HG03103 (cell line): ENCODE measurements around the gene L3MBTL2.
A peak's percentile ranks its signal among the peaks of the same experiment; 100 is the strongest.

Source experiments
- ATAC-seq: cut with Tn5 transposase; IDR thresholded peaks from one replicate; pipeline ENCODE4 v1.9.1; 2021; ENCODE audit warnings: low read depth; ENCODE audit not compliant: unreplicated experiment

The L3MBTL2 gene

DNA sequence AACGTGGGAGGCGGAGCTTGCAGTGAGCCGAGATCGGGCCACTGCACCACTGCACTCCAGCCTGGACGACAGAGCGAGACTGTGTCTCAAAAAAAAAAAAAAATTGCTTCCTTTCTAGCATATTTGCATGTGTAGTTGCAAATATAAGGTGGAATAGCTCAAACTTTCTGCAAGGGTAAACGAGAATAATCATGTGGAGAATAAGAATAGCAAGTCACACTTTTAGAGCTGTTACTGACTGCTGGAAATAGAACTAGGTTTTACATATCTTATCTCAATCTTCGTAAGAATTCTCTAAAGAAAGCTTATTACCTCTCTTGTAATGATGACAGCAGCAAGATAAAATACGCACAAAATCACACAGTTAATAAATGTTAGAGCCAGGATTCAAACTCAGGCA, 1.6 kb downstream of the L3MBTL2 start:
- no peak for ATAC-seq

DNA sequence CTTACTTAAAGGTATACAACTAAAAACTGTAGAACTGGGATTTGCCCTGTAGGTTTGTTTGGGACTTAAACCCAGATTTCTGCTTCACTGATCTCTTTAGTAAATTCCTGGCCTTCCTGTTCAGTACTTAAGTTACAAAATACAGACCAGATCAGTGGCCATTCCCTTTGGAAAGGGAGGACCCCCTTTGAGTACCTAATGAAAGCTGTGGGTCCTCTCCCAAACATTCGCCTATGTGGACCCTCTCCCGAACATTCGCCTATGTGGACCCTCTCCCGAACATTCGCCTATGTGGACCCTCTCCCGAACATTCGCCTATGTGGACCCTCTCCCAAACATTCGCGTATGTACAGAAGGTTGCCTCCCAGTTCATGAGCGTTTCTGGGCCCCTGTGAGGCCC, 10.3 kb downstream of the L3MBTL2 start:
- ATAC-seq = no peak

DNA sequence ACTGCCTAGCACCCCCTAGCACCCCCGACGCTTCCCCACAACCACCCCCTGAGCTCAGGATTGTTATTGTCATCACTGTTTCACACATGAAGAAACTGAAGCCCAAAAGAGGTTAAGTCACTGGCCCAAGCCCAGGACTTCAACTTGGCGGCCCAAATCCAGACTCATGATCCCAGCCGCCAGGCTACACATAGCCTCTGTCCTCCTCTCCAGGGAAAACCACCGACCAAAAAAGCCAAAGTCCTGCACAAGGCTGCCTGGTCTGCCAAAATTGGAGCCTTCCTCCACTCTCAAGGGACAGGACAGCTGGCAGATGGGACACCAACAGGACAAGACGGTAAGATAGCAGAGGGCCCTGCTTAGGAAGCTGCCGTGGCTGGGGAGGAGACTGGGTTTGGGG, 10.8 kb downstream of the L3MBTL2 start:
- no peak for ATAC-seq

DNA sequence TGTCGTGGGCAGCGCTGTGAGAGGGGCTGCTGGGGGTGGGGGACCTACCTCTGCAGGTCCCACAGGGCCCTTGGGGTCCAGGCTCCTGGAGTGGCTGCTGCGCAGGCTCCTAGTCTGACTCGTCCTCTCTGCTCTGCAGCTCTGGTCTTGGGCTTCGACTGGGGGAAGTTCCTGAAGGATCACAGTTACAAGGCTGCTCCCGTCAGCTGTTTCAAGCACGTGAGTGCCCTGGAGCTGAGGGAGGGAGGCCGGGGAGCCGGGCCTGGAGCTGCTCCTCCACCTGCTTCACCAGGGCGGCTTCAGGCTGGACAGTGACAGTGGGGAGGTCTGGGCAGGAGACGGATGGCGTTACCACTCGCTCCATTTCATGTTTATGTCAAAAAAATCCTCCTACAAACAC, 11.9 kb downstream of the L3MBTL2 start:
- no peak for ATAC-seq

DNA sequence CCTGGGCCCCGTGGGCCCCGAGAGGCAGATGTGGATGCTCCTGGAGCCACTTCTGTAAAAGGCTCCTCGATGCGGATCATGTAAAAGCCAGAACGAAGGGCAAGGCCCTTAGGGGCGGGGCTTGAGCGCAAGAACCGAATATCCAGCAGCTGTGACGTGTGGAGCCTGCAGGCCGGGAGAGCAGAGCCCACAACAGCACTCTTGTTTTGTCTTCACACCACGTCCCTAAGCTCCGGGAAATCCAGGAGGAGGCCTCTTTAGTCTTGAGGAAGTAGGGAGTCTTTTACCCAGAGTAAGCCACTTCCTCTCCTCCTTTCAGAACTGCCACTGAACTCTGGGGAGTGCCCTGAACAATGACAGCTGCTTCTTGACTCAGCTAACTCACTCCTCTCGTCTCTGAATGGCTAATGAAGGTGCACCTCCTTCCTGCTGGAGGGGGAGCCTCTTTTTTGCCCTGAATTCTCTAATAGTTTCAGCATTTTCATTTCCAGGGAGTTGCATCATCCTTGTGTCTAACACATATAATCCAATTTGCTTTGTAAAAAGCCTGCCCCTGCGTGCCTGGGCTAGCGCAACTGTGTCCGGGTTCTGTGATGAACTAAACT, 12.5 kb downstream of the L3MBTL2 start:
- ATAC-seq = no peak

DNA sequence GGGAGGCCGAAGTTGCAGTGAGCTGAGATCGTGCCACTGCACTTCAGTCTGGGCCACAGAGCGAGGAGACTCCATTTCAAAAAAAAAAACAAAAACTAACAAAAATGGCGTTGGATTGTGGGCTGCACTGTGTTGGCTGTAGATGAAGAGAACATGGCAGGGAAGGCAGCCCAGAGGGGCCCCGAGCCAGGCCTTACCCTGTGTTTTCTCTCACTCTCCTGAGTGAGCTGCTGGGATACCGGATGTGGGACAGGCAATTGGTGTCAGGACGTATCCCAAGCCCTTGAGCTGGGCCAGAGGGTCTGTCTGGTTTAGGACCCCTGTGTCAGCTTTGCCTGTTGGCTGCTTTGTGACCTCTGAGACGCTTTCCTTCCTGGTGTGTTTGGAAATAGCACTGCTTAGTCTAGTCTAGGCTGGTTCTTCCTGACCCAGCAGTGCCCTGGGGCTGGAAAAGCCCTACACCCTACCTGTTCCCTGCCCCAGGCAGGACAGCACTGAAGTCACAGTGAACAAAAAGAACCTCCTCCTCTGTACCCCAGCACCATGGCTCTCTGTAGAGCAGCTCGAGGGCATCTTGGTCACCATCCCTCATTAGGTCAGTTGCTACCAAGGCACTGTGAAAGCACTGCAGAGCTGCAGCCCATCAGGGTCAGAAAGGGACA, 17.9 kb downstream of the L3MBTL2 start:
- no peak for ATAC-seq

DNA sequence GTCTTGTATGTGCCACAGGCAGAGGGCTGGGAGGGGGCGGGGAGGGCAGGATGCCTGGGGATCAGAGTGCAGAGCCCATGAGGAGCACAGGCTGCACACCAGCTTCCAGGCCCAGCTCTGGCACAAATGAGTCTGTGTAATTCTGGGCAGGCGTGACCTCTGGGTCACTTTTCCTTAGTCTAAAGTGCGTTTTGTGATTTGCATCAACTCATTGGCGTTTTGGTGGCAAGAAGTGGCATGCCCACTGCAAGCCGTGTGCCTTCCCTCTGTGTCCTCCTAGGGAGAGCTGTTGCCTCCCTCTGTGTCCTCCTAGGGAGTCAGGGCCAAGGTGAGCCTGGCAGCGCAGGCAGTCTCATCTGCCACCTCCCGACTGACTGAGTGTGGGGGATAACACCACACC, 18.4 kb downstream of the L3MBTL2 start:
- ATAC-seq = no peak

DNA sequence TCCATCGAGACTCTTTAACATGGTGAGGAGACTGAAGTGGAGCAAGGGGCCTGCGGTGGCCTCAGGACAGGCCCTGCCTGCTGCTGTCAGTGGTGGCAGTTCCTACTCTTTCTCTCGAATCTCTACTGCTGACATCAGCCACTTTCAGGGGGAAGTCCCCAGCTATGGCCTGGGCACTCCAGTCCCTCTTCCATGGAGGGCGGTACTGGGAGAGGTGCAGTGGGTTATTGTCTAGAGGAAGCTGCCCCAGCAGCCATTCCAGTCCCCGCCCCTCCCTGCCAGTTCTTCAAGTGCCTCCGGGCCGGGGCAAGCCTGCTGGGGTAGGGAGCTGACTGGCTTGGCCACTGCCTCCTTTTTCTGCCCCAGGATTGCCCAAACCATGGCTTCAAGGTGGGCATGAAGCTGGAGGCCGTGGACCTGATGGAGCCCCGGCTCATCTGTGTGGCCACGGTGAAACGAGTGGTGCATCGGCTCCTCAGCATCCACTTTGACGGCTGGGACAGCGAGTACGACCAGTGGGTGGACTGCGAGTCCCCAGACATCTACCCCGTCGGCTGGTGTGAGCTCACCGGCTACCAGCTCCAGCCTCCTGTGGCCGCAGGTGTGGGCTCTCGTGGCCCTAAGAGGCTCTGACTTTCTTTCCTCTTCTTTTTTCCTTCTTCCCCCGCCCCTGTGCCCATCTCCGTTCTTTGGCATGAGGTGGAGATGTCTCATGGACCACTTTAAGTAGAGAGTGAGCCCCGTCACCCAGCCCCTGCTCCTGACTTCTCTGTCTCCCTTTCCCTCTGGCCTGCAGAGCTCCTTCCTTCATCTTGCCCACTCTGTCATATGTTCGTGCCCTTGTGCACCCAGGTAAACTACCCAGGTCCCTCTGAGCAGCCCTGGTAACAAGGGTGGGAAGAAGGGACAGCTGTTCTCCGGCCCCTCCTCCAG, 21.9 kb downstream of the L3MBTL2 start:
- ATAC-seq = no peak

DNA sequence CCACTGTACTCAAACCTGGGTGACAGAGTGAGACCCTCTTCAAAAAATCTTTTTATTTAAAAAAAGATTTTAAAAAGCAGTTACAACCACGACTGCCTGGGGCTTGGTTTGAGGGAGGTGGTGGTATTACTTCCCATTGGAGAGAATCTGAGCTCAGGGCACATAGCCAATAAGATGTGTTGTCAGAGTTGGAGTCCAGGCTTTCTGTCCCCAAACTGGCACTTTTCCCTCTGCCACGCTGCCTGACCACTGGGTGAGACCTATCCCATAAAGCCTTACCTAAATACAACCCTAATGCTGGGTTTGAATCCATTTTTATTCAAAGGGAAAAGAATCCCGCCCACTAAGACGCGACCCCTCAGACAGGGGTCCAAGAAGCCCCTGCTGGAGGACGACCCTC, 24.1 kb downstream of the L3MBTL2 start:
- no peak for ATAC-seq

DNA sequence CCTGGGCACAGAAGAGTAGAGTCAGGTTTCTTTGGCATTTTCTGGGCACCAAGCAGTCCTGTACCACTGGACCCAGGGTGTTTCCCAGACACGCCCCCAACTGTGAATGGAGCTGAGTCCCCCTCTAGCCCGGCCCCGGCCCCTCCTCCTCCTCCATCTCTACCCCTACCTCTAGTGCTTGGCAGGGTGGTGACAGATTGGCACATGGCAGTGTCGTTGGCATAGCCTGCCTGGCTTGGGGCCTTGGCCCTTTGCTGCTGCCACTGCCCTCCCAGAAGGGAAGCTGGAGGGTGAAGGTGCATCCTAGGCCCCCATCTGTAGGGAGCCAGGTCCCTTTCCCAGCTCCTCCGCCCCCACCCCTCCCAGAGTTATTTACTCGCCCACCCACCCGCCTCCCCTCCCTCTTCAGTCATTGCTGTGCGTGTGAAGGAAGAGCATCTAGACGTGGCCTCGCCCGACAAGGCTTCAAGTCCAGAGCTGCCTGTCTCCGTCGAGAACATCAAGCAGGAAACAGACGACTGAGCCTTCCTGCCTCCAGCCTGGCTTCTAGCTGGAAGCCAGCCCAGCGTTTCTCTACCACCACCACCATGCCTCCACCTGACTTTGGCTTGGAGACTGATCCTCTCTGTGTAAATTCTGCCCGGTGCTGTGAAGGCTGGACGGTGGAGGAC, 24.8 kb downstream of the L3MBTL2 start:
- ATAC-seq = no peak

DNA sequence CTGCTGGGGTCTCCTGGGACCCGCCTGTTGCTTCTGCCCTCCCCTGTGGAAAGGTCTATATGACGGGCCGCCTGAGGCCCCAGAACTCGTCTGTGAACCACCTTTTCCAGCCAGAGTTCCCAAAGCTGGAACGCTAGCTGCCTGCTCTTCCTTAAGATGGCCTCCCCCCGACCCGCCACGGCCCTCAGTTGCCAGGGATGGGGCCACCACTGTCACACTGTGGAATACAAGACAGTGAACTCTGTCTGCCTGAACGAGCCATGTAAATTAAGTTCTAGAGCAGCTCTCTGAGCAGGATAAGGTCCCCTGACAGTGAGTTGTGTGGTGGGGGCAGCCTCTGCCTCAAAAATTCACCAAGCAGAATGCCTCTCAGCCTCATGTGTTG, 25.3 kb downstream of the L3MBTL2 start:
- ATAC-seq = no peak

DNA sequence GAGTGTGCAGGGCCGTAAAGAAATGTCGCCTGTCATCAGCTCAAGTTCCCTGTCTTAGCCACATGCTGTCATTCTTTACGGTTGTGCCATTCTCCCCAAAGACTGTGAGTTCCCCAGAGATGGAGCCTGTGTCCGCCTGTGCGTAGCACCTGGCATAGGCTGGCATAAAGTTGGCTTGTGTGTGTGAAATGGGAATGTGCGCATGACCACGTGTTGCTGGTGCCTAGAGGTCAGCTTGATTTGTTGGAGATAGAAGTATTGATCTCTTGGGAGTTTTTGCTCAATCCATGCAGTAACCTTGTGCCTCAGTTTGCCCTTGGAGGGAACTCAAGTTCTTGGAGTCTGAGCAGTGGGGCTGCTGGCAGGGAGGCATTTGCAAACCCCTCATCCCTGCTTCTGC, 26.3 kb downstream of the L3MBTL2 start:
- ATAC-seq = no peak

DNA sequence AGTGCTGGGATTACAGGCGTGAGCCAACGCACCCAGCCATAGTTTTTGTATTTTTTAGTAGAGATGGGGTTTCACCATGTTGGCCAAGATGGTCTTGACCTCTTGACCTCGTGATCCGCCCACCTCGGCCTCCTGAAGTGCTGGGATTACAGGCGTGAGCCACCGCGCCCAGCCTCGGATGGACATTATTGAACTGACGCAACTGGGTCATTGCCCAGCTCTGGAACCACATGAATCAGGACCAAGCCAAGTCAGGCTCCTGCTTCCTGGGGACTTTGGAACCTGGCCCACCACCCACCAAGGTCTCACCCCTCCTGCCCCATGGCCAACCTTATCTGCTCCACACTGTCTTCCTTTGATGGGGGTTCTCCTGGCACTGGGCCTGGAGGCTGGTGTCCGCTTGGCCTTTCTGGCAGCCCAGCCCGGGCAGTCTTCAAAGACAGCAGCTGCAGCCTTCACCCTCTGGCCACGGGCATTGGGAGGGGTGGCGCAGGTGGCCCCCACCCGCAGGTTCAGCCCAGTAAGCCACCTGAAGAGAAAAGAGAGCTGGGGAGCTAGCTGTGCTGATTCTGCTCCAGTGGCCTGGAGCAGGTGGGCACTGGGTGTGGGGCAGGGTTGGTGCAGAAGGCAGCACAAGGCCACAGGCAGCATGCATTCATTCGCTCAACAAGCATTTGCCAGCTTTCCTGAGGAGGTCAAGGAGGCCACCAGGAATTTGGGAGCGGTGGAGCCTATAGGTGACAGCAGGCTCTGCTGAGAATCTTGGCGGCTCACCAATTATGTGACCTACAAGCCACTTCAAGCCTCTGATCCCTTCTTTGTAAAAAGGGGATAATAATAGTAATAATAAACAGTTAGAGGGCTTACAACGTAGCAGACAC, 29.9 kb downstream of the L3MBTL2 start:
- ATAC-seq = no peak

DNA sequence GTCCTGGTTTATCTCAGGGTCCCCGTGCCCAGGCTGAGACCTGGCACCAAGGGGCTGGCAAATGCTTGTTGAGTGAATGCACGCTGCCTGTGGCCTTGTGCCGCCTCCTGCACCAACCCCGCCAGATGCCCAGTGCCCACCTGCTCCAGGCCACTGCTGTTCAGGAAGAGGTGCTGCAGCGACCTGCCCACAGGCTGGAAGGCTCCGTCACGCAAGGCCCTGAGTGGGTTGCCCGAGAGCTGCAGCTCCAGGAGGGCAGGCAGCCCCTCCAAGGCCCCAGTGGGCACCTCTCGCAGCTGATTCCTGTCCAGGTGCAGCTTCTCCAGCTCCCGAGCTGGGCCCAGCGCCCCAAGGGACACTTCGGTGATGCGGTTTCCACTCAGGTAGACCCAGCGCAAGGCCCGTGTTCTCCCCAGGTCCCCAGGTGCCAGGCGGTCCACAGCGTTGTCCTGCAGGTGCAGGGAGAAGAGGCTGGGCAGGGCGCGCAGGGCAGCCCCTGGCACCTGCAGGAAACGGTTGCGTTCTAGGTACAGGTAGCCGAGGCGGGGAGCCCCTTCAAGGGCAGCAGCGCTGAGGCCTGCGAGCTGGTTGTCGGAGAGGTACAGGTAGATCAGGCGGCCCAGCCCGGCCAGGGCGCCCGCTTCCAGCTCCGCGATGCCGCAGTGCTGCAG, 32.1 kb downstream of the L3MBTL2 start:
- ATAC-seq = no peak

DNA sequence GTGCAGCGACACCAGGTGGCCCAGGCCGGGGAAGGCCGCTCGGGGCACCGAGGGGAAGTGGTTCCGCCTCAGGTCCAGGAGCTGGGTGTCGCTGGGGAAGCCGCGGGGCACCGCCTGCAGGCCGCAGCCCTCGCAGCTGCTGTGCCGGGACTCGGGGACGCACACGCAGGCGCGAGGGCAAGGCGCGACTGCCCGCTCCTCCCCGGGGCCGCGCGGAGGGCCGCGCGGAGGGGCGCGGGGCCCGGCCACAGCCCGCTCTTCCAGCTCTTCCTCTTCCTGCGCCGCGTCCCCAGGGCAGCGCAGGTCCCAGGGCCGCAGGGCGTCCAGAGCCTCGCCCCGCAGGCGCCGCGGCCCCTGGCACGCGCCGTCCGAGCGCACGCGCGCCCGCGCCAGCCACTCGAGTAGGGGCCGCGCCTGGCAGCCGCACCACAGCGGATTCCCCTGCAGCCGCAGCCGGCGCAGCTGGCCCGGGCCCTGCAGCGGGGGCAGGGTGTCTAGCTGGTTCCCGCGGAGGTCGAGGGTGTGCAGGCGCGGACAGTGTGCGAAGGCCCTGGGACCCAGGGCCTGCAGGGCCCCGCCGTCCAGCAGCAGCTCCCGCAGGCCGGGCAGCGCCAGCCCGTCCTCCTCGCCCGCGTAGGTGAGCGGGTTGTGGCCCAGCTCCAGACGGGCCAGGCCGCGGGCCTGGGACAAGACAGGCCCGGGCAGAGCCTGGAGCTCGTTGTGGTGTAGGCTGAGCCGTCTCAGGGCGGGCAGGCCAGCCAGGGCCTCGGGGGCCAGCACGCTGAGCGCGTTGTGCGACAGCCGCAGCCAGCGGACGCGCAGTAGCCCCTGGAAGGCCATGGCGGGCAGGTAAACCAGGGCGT, 32.8 kb downstream of the L3MBTL2 start:
- ATAC-seq = peak; percentile 63

DNA sequence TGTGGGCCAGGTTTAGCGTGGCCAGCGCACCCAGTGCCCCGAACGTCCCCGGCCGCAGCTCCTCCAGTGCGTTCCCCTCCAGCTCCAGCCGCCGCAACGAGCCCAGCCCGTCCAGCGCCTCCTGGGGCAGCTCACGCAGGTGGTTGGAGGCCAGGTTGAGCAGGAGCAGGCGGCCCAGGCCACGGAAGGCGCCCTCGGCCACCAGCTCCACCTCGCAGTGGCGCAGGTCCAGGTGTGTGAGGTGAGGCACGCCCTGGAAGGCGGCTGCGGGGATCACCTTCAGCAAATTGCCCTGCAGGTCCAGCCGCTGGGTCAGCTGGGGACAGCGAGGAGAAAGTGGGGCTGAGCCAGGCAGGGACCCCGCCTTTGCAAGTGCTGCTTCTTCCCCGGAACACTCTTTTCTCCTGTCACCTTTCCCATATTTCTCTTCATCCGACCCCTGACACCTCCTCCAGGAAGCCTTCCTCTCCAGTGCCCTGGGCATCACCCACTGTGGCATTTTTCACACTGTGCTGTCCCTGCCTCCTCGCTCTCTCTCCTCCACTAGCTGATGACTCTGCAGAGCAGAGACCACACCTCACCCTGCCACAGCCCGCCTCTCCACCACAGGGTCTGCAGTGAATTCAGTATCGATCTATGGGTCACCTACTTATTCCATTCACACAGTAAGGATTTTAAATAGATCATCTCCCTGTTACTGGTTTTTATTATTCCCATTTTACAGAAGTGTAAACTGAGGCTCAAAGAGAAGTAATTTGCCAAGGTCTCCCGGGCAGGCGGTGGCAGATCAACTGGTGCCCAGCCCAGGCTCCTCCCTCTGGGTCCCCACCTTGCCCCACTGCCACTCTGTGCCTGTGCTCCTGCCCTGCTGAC, 33.7 kb downstream of the L3MBTL2 start:
- ATAC-seq = no peak

DNA sequence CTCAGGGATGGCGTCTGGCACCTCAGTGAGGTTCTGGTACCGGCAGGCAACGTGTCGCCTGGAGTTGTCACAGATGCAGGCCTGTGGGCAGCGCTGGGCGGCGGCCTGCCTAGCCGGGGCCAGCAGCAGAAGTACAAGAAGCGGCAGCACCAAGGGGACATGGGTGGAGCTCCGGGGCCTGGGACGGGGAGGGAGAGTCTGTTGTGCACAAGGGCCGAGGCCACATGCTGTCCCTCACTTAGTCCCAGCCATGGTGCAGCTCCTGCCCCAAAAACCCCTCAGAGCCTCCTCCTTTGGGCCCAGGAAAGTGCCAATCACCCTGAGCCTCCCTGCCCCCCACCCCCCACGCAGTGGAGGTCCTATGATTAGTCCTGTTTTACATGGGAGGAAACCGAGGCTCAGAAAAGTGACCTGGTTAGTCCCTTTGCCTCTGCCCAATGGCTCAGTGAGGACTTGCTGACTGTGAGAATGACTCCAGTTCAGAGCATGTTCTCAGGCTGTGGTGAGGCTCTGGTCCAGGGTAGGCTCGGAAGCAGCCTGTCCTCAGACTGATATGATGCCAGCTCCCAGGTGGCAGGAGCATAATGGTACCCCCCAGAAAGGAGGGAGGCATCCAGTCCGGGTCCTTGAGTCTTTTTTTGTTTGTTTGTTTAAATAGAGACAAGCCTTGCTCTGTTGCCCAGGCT, 34.5 kb downstream of the L3MBTL2 start:
- ATAC-seq = no peak
